ENCODE data around the gene RPSA.

RPSA gene

DNA sequence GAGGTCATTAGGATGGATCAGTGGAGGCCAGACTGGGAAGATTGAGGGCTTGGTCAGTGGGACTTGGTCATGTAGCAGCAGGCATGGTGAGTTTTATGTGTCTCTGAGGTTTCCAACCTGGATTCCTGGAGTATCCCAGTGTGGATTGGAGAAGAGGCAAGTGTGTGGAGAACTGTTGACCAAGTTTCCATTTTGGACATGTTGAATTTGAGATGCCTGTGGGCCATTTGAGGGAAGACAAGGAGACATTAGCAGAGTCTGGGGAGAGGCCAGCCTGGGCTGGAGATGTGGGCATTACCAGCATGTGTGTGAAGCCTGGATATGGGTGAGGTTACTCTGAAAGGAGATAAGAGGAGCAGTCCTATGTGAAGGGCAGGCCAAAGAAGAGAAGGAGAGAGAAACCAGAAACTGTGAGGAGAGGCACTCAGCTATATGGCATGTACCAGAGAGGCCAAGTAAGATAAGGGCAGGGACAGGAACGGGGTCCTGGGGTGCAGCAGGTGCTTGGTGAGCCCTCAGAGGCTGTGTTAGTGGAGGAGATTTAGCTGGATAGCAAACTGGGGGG is 19.0 kb upstream of the RPSA start:
- TF ChIP-seq, protein P1, sequence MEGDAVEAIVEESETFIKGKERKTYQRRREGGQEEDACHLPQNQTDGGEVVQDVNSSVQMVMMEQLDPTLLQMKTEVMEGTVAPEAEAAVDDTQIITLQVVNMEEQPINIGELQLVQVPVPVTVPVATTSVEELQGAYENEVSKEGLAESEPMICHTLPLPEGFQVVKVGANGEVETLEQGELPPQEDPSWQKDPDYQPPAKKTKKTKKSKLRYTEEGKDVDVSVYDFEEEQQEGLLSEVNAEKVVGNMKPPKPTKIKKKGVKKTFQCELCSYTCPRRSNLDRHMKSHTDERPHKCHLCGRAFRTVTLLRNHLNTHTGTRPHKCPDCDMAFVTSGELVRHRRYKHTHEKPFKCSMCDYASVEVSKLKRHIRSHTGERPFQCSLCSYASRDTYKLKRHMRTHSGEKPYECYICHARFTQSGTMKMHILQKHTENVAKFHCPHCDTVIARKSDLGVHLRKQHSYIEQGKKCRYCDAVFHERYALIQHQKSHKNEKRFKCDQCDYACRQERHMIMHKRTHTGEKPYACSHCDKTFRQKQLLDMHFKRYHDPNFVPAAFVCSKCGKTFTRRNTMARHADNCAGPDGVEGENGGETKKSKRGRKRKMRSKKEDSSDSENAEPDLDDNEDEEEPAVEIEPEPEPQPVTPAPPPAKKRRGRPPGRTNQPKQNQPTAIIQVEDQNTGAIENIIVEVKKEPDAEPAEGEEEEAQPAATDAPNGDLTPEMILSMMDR (conservative IDR thresholded peaks at IDR 0.05; ENCODE audit: low read depth, low read length): no peak
- Histone ChIP-seq H3K27ac (no peak overlapping the region), H3K36me3 (ENCODE audit: insufficient read depth) (no peaks in the 10 kb centered on the region), H3K4me3 (IDR thresholded peaks at IDR 0.05; ENCODE audit: insufficient read depth, low read depth, low read length) (no peak overlapping the region), H3K79me2 (ENCODE audit: insufficient read depth, low read depth) (peaks cover 36% of the 10 kb centered on the region), H3K4me1 (ENCODE audit: low read depth, poor library complexity, severe bottlenecking) (peaks cover 27% of the 10 kb centered on the region), H3K27me3 (ENCODE audit: insufficient read depth, low read depth) (no peaks in the 10 kb centered on the region), H2AFZ (ENCODE audit: low read depth) (no peak overlapping the region), H4K20me1 (ENCODE audit: insufficient read depth) (no peaks in the 10 kb centered on the region), H3K4me2 (no peak overlapping the region), H3K9ac (no peak overlapping the region)

DNA sequence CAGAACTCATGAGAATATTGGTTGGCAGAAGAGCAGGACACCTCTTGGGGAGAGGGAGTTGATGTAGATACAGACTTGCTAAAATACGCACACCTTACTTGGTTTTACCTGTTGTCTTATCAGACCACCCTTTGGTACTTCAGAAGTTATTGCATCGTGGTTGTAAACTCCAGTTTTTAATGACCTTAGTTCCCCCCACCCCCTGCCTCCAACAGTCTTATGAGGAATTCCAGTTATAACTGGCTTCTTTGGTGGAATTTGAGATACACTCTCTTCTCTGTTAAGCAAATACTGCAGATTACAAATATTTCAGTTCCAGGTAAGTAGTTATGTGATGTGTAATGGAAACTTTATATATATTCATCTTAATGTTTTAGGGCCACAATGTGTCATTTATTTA is 18.4 kb upstream of the RPSA start:
- Histone ChIP-seq H3K4me3 (IDR thresholded peaks at IDR 0.05; ENCODE audit: insufficient read depth, low read depth, low read length) (no peak overlapping the region), H3K27me3 (ENCODE audit: insufficient read depth, low read depth) (no peaks in the 10 kb centered on the region), H3K9ac (no peak overlapping the region), H2AFZ (ENCODE audit: low read depth) (no peak overlapping the region), H3K4me2 (0 out of 2 replicates have a peak overlapping the region, but pooled peaks have one; percentile 10), H4K20me1 (ENCODE audit: insufficient read depth) (no peaks in the 10 kb centered on the region), H3K79me2 (ENCODE audit: insufficient read depth, low read depth) (peaks cover 36% of the 10 kb centered on the region), H3K27ac (no peak overlapping the region), H3K36me3 (ENCODE audit: insufficient read depth) (no peaks in the 10 kb centered on the region), H3K4me1 (ENCODE audit: low read depth, poor library complexity, severe bottlenecking) (peaks cover 24% of the 10 kb centered on the region)
- TF ChIP-seq, protein P1 (conservative IDR thresholded peaks at IDR 0.05; ENCODE audit: low read depth, low read length): no peak

DNA sequence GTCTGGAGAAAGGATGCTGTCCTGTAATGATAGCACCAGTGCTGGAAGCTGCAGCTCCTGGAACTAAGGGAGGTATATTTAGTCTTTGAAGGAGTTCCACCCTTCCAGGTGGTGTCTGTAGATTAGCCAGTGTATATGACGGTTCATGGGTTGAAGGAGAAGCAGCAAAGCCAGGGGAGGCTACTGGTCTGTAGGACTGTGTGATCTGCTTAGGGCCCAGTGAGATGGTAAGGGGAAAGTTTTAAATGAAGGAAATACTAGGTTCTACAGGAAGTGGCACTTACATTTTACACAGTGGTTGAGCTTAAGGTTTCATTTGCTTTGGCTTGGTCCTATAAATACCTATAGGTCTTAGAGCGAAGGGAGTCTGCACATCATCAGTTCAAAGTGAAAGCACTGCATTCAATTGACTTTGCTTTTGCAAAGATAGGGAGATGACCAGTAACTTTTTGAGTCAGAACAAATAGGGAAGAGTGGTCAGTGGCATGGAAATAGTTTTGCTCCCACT is 17.7 kb upstream of the RPSA start:
- Histone ChIP-seq H3K4me2 (peak overlapping the region; percentile 10; the same call in 1 of the 2 replicates), H3K36me3 (ENCODE audit: insufficient read depth) (no peaks in the 10 kb centered on the region), H3K9ac (no peak overlapping the region), H3K79me2 (ENCODE audit: insufficient read depth, low read depth) (peaks cover 36% of the 10 kb centered on the region), H3K27me3 (ENCODE audit: insufficient read depth, low read depth) (no peaks in the 10 kb centered on the region), H2AFZ (ENCODE audit: low read depth) (no peak overlapping the region), H3K4me3 (IDR thresholded peaks at IDR 0.05; ENCODE audit: insufficient read depth, low read depth, low read length) (no peak overlapping the region), H4K20me1 (ENCODE audit: insufficient read depth) (no peaks in the 10 kb centered on the region), H3K27ac (no peak overlapping the region), H3K4me1 (ENCODE audit: low read depth, poor library complexity, severe bottlenecking) (peaks cover 24% of the 10 kb centered on the region)
- TF ChIP-seq, protein P1 (conservative IDR thresholded peaks at IDR 0.05; ENCODE audit: low read depth, low read length): no peak

DNA sequence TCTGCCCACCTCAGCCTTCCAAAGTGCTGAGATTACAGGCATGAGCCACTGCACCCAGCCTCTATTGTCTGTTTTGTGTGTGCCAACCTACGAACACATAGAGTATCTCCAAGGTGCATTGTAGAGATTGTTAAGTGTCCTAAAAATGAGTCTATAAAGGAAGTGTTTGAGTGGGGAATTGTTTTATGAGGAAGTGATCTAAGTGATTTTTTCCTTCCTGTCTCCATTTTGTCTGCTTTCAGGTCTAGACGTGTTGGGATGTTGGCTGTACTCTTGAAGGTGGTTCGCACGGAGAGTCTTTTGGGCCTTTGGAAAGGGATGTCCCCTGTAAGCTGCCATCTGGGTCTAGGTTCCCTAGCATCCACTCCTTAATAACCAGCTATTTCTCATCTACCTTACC is 16.3 kb upstream of the RPSA start:
- H3K4me1 ChIP-seq (ENCODE audit: low read depth, poor library complexity, severe bottlenecking): peaks cover 19% of the 10 kb centered on the region
- H3K4me3 ChIP-seq (IDR thresholded peaks at IDR 0.05; ENCODE audit: insufficient read depth, low read depth, low read length): no peak overlapping the region
- no peak overlapping the region for H2AFZ ChIP-seq (ENCODE audit: low read depth)
- H3K27ac ChIP-seq: no peak overlapping the region
- H3K79me2 ChIP-seq (ENCODE audit: insufficient read depth, low read depth): peaks cover 27% of the 10 kb centered on the region; the same call in 1 of the 2 replicates
- no peaks in the 10 kb centered on the region for H3K27me3 ChIP-seq (ENCODE audit: insufficient read depth, low read depth)
- TF ChIP-seq, protein P1 (conservative IDR thresholded peaks at IDR 0.05; ENCODE audit: low read depth, low read length): no peak
- no peaks in the 10 kb centered on the region for H3K36me3 ChIP-seq (ENCODE audit: insufficient read depth)
- H3K4me2 ChIP-seq: no peak overlapping the region
- H4K20me1 ChIP-seq (ENCODE audit: insufficient read depth): no peaks in the 10 kb centered on the region
- no peak overlapping the region for H3K9ac ChIP-seq
